ENCODE results near the gene ISG15.

- TF ChIP-seq CTCF (IDR thresholded peaks at IDR 0.05; ENCODE audit: insufficient read depth, low read length, poor library complexity, severe bottlenecking) (no peak), EZH2phosphoT487 (conservative IDR thresholded peaks at IDR 0.05; ENCODE audit: low read length) (no peak)
These were observed 42.9 kb upstream of the ISG15 start for GRCh38 chr1:970242-970972.

All from SU-DHL-6 (cell line).